Heart right ventricle (tissue), 16 donors: Measurements from ENCODE around the gene PADI2. TPM values are rescaled to one million over a fixed set of nuclear protein-coding genes. Genes with fewer than 3 reads are reported as not detected.

Source experiments
- ATAC-seq, 8 donors: fragments of 200-7000 bp; cut with Tn5 transposase; one replicate each; pipeline ENCODE4 v1.9.1; 2020; ENCODE audit warnings: mild to moderate bottlenecking in 8 of 8, moderate library complexity in 8 of 8, moderate number of reproducible peaks in 1 of 8
- DNase-seq, 2 donors: peaks; one replicate each; pipeline ENCODE4 v3.0.0-alpha.2; 2020
- H3K27ac ChIP-seq, 10 donors: fragments of 200-600 bp; sonication (generic) in 2 of 10; one replicate each; pipeline versions ENCODE4 v1.5.0 to v1.8.0; 2020 to 2022; ENCODE audit warnings: mild to moderate bottlenecking in 3 of 10
- H3K27me3 ChIP-seq, 7 donors: fragments of 200-600 bp; one replicate each; pipeline ENCODE4 v1.8.0; 2021 to 2022; ENCODE audit warnings: mild to moderate bottlenecking in 2 of 7
- H3K36me3 ChIP-seq, 9 donors: fragments of 200-600 bp; sonication (generic) in 1 of 9; one replicate each; pipeline versions ENCODE4 v1.5.0 to v1.8.0; 2020 to 2022; ENCODE audit warnings: mild to moderate bottlenecking in 2 of 9
- H3K4me1 ChIP-seq, 9 donors: fragments of 200-600 bp; sonication (generic) in 1 of 9; one replicate each; pipeline versions ENCODE4 v1.5.0 to v1.8.0; 2020 to 2022; ENCODE audit warnings: mild to moderate bottlenecking in 4 of 9
- H3K4me3 ChIP-seq, 10 donors: fragments of 200-600 bp; sonication (generic) in 2 of 10; one replicate each; pipeline versions ENCODE4 v1.5.0 to v1.8.0; 2020 to 2022; ENCODE audit warnings: mild to moderate bottlenecking in 7 of 10, moderate library complexity in 2 of 10
- H3K9me3 ChIP-seq, 11 donors: fragments of 200-600 bp in 10 of 11; sonication (generic) in 2 of 11; one replicate each; pipeline versions ENCODE4 v1.5.0 to v1.8.0; 2013 to 2022; ENCODE audit warnings: mild to moderate bottlenecking in 2 of 11, control low read depth in 1 of 11, moderate library complexity in 1 of 11
- CTCF ChIP-seq, 9 donors: fragments of 200-600 bp; sonication (generic) in 2 of 9; IDR thresholded peaks; one replicate each; pipeline versions ENCODE4 v1.5.0 to v1.8.0; 2021 to 2022; ENCODE audit warnings: antibody characterized with exemption in 9 of 9, mild to moderate bottlenecking in 5 of 9, moderate library complexity in 1 of 9
- WGBS, 2 donors: extraction: QIAGEN DNeasy Blood & Tissue Kit; methylation state at CpG; one replicate each; pipeline ENCODE4 v1.1.7; 2013; ENCODE audit warnings: inconsistent platforms in 1 of 2; 5-methylcytosine and 5-hydroxymethylcytosine counted together
- intact Hi-C, 10 donors: fragments of 100-400 bp; cut with DNase I; formaldehyde crosslinking; loops; one replicate each; pipeline versions ENCODE4 v1.11.1 to v1.14.2; 2022
- polyA plus RNA-seq, 2 donors: library from polyadenylated mRNA; stranded (reverse); fragments of 200-250 nt; gene quantifications; one replicate each; pipeline ENCODE4 v1.2.3, GENCODE V29; 2013
- total RNA-seq, 10 donors: library from RNA; stranded (reverse); fragmentation: NEBNext Ultra II Directional in 3 of 10; extraction: Animal tissue kit (Norgen Biotek cat#: 25700) in 3 of 10; gene quantifications; one replicate each; pipeline versions ENCODE4 v1.2.1 to v1.2.4, GENCODE V29; 2021 to 2023
- donor health status: Arrhythmogenic right ventricular cardiomyopathy.
- donor health status: ischemic (EF 13 %, LVEDD 7.1; RV severe dilation, severe dysfunction).
- donor health status: healthy with polysubstance abuse.
- donor health status: DM: no; HTN: yes; CAD: no.
- donor health status: DM: no; HTN: no; CAD: no.
- donor health status: ischemic (EF 25% LVEDD 6.9; RV normal size, moderate dysfunction).
- donor health status: ischemic (EF 25% LVEDD 5.7; RV mildly dilated, moderate dysfunction).
- donor health status: healthy.
- donor health status: DM: yes; HTN: yes; CAD: no.
- donor health status: Ischemic cardiomyopathy.
- donor health status: ischemic (EF 35%, LVEDD 5.7; RV mildly dilated, moderate dysfunction).
- donor health status: nonischemic (EF 11% LVEDD 7.7; RV severe dilation, severe dysfunction).
- donor health status: DM: yes; HTN: yes; CAD: no.
- donor health status: PGD.
- donor health status: ischemic (EF 29% LVEDD 5.4; RV normal size, mild dysfunction).
- donor health status: nonischemic (EF 23%, LVEDD 6.1; RV moderate dilation, normal function).

Gene PADI2
- total and polyA plus RNA-seq, 12 donors = 0.07 to 1.1 (median 0.47) TPM

DNA sequence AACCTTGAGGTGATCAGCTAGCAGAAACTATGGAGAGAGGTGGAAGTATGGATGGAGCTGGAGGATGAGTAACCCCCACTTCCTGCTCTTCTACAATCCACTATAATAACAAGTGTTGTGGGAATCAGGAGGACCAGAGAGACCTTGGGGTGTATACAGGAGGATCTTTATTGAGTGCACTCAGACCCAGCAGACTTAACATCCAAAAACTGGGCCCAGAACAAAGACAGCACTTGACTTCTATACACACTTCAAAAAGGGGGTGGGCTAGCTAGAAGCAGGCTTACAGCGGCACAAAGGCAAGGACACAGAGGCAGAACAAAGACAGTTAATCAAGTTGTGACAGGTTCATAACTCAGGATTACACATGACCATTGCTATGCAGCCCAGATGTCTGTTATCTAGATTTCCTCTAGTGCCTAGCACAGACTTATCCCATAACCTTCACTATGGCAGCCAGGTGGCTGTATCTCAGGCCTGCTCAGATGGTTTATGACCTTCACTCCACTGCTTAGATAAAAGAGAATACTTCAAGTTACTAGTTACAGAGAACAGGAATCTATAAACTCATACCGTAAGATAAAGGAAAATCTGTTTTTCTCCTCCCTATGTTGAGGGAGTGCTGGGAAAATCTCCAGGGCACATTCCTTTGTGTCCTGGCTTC lies 36.1 kb upstream of the PADI2 start:
- H3K9me3 ChIP-seq = peaks cover 0 to 69% (median 12%) of the 10 kb centered on the region in 11 donors
- no peak for ATAC-seq
- WGBS, 2 donors = 21 to 31% methylated on average over 2 of the region's 2 CpGs
- peaks cover 0 to 44% (median 18%) of the 10 kb centered on the region in 7 donors for H3K27me3 ChIP-seq
- H3K36me3 ChIP-seq = no peaks in the 10 kb centered on the region
- no peak for DNase-seq
- no peak overlapping the region for H3K4me3 ChIP-seq
- no peak for TF ChIP-seq CTCF (IDR thresholded peaks at IDR 0.05)
- no peaks in the 10 kb centered on the region for H3K4me1 ChIP-seq
- intact Hi-C loops = no loop called here
- H3K27ac ChIP-seq = no peak overlapping the region

DNA sequence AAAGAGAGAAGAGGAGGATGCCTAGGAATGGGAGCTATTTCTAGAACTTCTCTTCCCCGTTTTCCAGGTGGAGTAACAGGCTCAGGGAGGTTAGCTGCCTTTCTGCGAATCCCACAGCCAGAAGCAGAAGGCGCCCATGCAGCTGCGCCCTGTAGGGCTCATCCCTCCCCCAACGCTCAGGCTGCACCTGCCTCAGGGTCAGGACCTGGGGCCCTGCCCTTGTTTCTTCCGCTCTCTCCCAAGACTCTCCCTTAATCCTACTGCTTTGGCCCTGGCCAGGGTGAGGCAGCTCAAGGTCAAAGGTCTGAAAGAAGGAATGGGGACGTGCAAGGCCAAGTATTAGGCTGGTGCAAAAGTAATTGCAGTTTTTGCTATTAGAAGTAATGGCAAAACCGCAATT lies 30.5 kb upstream of the PADI2 start:
- peaks cover 0 to 38% (median 8%) of the 10 kb centered on the region in 11 donors for H3K9me3 ChIP-seq
- 63 to 65% methylated on average over 8 of the region's 8 CpGs for WGBS, 2 donors
- peaks cover 0 to 3% (median 0%) of the 10 kb centered on the region in 9 donors for H3K4me1 ChIP-seq
- no peak for ATAC-seq
- no peak overlapping the region for H3K4me3 ChIP-seq
- H3K27me3 ChIP-seq = peaks cover 0 to 86% (median 51%) of the 10 kb centered on the region in 7 donors
- no peaks in the 10 kb centered on the region for H3K36me3 ChIP-seq
- DNase-seq = no peak
- intact Hi-C loops = no loop called here
- no peak for TF ChIP-seq CTCF (IDR thresholded peaks at IDR 0.05)
- no peak overlapping the region for H3K27ac ChIP-seq

- Histone ChIP-seq H3K9me3 (peaks cover 0 to 31% (median 8%) of the 10 kb centered on the region in 11 donors), H3K27me3 (peaks cover 0 to 82% (median 54%) of the 10 kb centered on the region in 7 donors), H3K4me1 (peaks cover 0 to 3% (median 0%) of the 10 kb centered on the region in 9 donors), H3K4me3 (no peak overlapping the region), H3K36me3 (no peaks in the 10 kb centered on the region), H3K27ac (no peak overlapping the region)
- no peak for DNase-seq
- WGBS, 2 donors = 20 to 21% methylated on average over 50 of the region's 50 CpGs
- no peak for ATAC-seq
- intact Hi-C loops = no loop called here
- TF ChIP-seq CTCF (IDR thresholded peaks at IDR 0.05) = no peak
Observed at GRCh38 chr1:17148950-17149608, 29.8 kb upstream of the PADI2 start.

DNA sequence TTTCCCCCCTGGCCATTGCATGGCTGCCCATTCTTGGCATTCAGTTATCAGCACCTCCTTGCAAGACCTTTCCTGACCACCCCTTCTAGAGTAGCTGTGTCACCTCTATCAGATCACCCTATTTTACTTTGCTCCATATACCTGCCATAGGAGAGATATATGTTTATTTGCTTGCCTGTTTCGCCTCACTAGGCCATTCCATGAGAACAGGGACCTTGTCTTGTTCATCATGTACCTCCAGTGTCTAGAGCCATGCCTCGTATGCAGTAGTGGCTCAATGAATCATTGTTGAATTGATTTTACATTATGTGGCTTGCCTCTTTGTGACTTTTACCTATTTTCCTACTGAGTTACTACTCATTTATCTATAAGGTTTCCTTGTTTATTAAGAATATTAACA lies 26.4 kb upstream of the PADI2 start:
- H3K4me3 ChIP-seq = no peak overlapping the region
- no peak for DNase-seq
- intact Hi-C loops = no loop called here
- H3K9me3 ChIP-seq = peaks cover 0 to 8% (median 0%) of the 10 kb centered on the region in 11 donors
- no peak for ATAC-seq
- 72 to 77% methylated on average over 2 of the region's 2 CpGs for WGBS, 2 donors
- no peak overlapping the region for H3K27ac ChIP-seq
- peaks cover 0 to 70% (median 47%) of the 10 kb centered on the region in 7 donors for H3K27me3 ChIP-seq
- H3K4me1 ChIP-seq = peaks cover 0 to 3% (median 0%) of the 10 kb centered on the region in 9 donors
- no peak for TF ChIP-seq CTCF (IDR thresholded peaks at IDR 0.05)
- no peaks in the 10 kb centered on the region for H3K36me3 ChIP-seq
